ENCODE data around the gene SLC9A4.

Gene SLC9A4

GRCh38 chr2:102455061-102455670 lies 17.9 kb upstream of the SLC9A4 start:
- DNase-seq, result no peak

GRCh38 chr2:102460467-102460866 lies 12.6 kb upstream of the SLC9A4 start:
- DNase-seq, result no peak

GRCh38 chr2:102461188-102461587 lies 11.8 kb upstream of the SLC9A4 start:
- no peak for DNase-seq

GRCh38 chr2:102463160-102463559 lies 9.9 kb upstream of the SLC9A4 start:
- DNase-seq, result no peak

- no peak for DNase-seq
Measured at GRCh38 chr2:102470168-102470567, 2.9 kb upstream of the SLC9A4 start.

- no peak for DNase-seq
Measured at GRCh38 chr2:102473631-102474030, 605 bp downstream of the SLC9A4 start.

- no peak for DNase-seq
Measured at GRCh38 chr2:102474785-102475184, 1.8 kb downstream of the SLC9A4 start.

- no peak for DNase-seq
Measured at GRCh38 chr2:102478686-102479470, 5.9 kb downstream of the SLC9A4 start.

- no peak for DNase-seq
Measured at GRCh38 chr2:102480285-102481195, 7.5 kb downstream of the SLC9A4 start.

- DNase-seq, result no peak
Measured at GRCh38 chr2:102481931-102482330, 8.9 kb downstream of the SLC9A4 start.

- DNase-seq, result no peak
Measured at GRCh38 chr2:102483086-102483485, 10.1 kb downstream of the SLC9A4 start.

GRCh38 chr2:102484310-102485061 lies 11.5 kb downstream of the SLC9A4 start:
- DNase-seq, result no peak

GRCh38 chr2:102485147-102485785 lies 12.2 kb downstream of the SLC9A4 start:
- DNase-seq, result no peak

GRCh38 chr2:102486941-102487702 lies 14.1 kb downstream of the SLC9A4 start:
- no peak for DNase-seq

- no peak for DNase-seq
Measured at GRCh38 chr2:102487761-102488462, 14.9 kb downstream of the SLC9A4 start.

- DNase-seq, result no peak
Measured at GRCh38 chr2:102489646-102490045, 16.6 kb downstream of the SLC9A4 start.

GRCh38 chr2:102492006-102492405 lies 19.0 kb downstream of the SLC9A4 start:
- no peak for DNase-seq

- no peak for DNase-seq
Measured at GRCh38 chr2:102494570-102494969, 21.5 kb downstream of the SLC9A4 start.

GRCh38 chr2:102498414-102498813 lies 25.4 kb downstream of the SLC9A4 start:
- DNase-seq, result no peak

GRCh38 chr2:102499558-102499957 lies 26.5 kb downstream of the SLC9A4 start:
- no peak for DNase-seq

- no peak for DNase-seq
Measured at GRCh38 chr2:102502576-102502975, 29.6 kb downstream of the SLC9A4 start.
